Uterus (tissue), 4 donors: ENCODE results near the gene ACY1. TPM values are rescaled to one million over a fixed set of nuclear protein-coding genes. Genes with fewer than 3 reads are reported as not detected.

Source experiments
- DNase-seq, 2 donors: peaks; one replicate each; pipeline ENCODE4 v3.0.0-alpha.2; 2019 to 2020
- H3K27ac ChIP-seq, 2 donors: fragments of 200-600 bp; sonication (generic); 1 replicate in 1 of 2; 2 replicates in 1 of 2; pipeline ENCODE4 v1.5.1; 2016 to 2018
- H3K27me3 ChIP-seq, 2 donors: fragments of 200-600 bp; sonication (generic); one replicate each; pipeline ENCODE4 v1.5.1; 2018 to 2019; ENCODE audit warnings: control low read depth in 1 of 2
- H3K36me3 ChIP-seq, 2 donors: fragments of 200-600 bp; sonication (generic); one replicate each; pipeline ENCODE4 v1.5.1; 2019; ENCODE audit warnings: control low read depth in 1 of 2
- H3K4me1 ChIP-seq, 2 donors: fragments of 200-600 bp; sonication (generic); one replicate each; pipeline ENCODE4 v1.5.1; 2018 to 2019; ENCODE audit warnings: control low read depth in 1 of 2
- H3K4me3 ChIP-seq, 2 donors: fragments of 200-600 bp; sonication (generic); 1 replicate in 1 of 2; 2 replicates in 1 of 2; pipeline ENCODE4 v1.5.1; 2018 to 2019; ENCODE audit warnings: mild to moderate bottlenecking in 1 of 2
- H3K9me3 ChIP-seq, 2 donors: fragments of 200-600 bp; sonication (generic); one replicate each; pipeline ENCODE4 v1.5.1; 2019; ENCODE audit warnings: control low read depth in 1 of 2
- POLR2A ChIP-seq, 2 donors: fragments of 450-650 bp; IDR thresholded peaks; one replicate each; pipeline ENCODE4 v1.6.1; 2016; ENCODE audit warnings: antibody characterized with exemption in 2 of 2, mild to moderate bottlenecking in 1 of 2, moderate library complexity in 1 of 2
- intact Hi-C: fragments of 100-400 bp; cut with DNase I; formaldehyde crosslinking; loops from one replicate; pipeline ENCODE4 v1.15.1; 2023; ENCODE audit warnings: low total_unique reads
- total RNA-seq, 4 donors: library from RNA; depleted of rRNA in 3 of 4; stranded (reverse); fragments of >200 nt in 3 of 4; gene quantifications; one replicate each; pipeline versions ENCODE4 v1.1.0 to v1.2.4, GENCODE V29; 2014 to 2023
- TF ChIP-seq, protein P1 (sequence below), 4 experiments: fragments of 200-600 bp in 2 of 4; fragments of 450-650 bp in 2 of 4; sonication (generic) in 2 of 4; IDR thresholded peaks; one replicate each; pipeline ENCODE4 v1.5.1; 2016 to 2019; ENCODE audit warnings: antibody characterized with exemption in 4 of 4, mild to moderate bottlenecking in 2 of 4, moderate library complexity in 1 of 4
- donor health status: DM: yes; HTN: yes; CAD: no.

The ACY1 gene
- total RNA-seq, 4 donors from 2014 or later, result 1.3 to 19.0 (median 12.4) TPM; not detected in 1

DNA sequence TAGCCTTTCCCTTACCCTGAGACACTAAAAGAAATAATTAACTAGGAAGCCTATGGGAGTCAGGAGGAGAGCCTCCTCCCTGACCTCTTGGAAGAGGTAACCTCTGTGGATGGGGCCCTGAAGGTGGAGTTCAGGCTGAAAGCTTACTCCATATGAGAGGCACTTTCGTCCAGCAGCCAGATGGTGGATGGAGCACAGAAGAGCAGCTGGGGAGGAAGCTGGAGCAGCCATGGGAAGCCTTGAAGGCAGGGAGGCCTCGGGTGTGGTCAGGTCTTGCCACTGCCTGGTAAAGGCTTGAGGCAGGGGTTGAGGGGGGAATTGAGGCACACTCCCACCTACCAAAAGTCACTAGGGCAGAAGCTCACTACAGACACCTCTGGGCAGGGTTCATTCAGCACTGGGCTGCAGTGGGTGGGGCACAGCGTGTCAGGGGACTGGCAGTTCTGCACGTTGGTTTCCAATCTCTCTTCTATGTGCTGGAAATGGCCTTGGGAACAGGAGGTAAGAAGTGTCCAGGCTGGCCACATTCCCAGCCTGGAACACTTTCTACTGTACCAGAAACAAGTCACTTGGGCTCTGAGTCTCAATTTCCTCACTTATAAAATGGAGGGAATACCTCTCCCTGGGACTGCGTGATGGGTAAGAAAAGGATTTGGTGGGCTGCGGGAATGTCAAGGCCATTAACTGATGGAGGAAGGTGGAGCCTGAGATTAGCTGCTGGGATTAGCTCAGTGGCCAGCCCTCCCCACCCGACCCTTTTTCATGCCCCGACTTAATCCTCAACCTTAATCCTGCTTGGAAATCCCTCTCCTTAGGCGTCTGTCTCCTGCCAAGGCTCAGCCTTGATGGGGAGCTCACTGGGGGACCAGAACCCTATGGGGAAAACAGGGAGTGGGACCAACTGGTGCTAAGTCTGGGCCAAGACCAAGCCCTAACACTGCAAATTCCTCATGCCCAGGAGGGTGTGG, 21.4 kb upstream of the ACY1 start:
- Histone ChIP-seq H3K4me1 (peaks cover 0 to 10% of the 10 kb centered on the region in 2 donors), H3K27ac (no peak overlapping the region), H3K9me3 (no peaks in the 10 kb centered on the region), H3K36me3 (no peaks in the 10 kb centered on the region), H3K27me3 (no peaks in the 10 kb centered on the region), H3K4me3 (no peak overlapping the region)
- intact Hi-C loops, result no loop called here
- TF ChIP-seq, protein P1, sequence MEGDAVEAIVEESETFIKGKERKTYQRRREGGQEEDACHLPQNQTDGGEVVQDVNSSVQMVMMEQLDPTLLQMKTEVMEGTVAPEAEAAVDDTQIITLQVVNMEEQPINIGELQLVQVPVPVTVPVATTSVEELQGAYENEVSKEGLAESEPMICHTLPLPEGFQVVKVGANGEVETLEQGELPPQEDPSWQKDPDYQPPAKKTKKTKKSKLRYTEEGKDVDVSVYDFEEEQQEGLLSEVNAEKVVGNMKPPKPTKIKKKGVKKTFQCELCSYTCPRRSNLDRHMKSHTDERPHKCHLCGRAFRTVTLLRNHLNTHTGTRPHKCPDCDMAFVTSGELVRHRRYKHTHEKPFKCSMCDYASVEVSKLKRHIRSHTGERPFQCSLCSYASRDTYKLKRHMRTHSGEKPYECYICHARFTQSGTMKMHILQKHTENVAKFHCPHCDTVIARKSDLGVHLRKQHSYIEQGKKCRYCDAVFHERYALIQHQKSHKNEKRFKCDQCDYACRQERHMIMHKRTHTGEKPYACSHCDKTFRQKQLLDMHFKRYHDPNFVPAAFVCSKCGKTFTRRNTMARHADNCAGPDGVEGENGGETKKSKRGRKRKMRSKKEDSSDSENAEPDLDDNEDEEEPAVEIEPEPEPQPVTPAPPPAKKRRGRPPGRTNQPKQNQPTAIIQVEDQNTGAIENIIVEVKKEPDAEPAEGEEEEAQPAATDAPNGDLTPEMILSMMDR (IDR thresholded peaks at IDR 0.05), result no peak
- TF ChIP-seq POLR2A (IDR thresholded peaks at IDR 0.05), result no peak
- DNase-seq, result no peak

DNA sequence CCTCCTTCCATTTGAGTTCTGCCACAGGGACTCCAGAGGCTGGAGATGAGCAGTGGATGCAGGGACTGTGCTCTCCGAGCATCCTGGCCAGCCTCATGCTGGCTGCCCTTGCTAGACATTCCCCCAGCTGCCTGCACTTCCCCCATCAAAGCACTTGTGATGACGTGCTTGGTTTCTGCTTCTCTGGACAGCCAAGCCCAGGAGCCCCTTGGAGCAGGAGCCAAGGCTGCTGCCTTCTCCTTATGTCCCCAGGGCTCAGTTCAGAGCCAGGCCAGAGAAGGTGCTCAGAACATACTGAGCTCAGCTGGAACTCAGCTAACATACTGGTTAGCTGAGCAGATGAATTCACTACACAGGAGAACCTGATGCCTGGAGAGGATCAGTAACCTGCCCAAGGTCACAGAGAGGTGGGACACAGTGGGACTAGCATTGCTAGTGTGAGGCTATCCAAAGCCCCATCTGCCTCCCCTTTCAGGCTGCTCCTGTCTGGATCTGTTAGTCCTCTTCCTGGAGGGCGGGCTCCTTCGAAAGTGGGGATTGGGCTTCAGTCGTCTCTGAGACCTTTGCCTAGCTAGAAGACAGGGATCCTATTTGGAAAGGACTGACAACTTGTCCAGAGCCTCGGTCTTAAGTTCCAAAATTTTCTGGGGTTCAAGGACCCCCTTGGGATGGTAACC, 20.3 kb upstream of the ACY1 start:
- Histone ChIP-seq H3K4me3 (no peak overlapping the region), H3K27me3 (no peaks in the 10 kb centered on the region), H3K9me3 (no peaks in the 10 kb centered on the region), H3K4me1 (peaks cover 0 to 10% of the 10 kb centered on the region in 2 donors), H3K36me3 (no peaks in the 10 kb centered on the region), H3K27ac (no peak overlapping the region)
- intact Hi-C loops, result no loop called here
- TF ChIP-seq POLR2A (IDR thresholded peaks at IDR 0.05), result no peak
- TF ChIP-seq, protein P1 (IDR thresholded peaks at IDR 0.05), result no peak
- DNase-seq, result no peak

DNA sequence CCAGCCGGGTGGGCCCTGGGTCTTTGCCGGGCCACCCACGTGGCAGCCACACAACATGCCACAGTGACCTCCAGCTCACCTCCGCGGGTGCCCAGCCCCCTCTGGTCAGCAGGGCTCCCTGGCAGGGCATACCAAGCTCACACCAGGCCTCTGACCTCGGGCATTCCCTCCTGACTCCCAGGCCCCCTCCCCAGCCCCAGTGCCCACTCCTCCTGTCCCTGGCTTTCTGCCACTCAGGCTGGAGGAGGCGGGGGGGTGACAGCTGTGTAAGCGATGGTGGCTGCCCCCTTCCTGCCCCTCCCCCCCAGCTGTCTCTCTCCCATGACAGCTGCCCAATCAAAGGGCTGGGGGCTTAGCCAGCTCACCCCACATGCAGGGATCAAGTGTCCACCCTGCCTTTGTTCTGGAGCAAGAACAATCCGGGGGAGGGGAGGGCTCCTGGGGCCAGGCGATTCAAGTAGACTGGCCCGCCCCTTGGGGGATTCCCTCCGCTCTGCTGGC, 19.3 kb upstream of the ACY1 start:
- no peak for TF ChIP-seq POLR2A (IDR thresholded peaks at IDR 0.05)
- TF ChIP-seq, protein P1 (IDR thresholded peaks at IDR 0.05), result no peak
- H3K9me3 ChIP-seq, result no peaks in the 10 kb centered on the region
- no peaks in the 10 kb centered on the region for H3K27me3 ChIP-seq
- H3K36me3 ChIP-seq, result no peaks in the 10 kb centered on the region
- no peak overlapping the region for H3K4me3 ChIP-seq
- H3K4me1 ChIP-seq, result peaks cover 0 to 15% of the 10 kb centered on the region in 2 donors
- no peak overlapping the region for H3K27ac ChIP-seq
- no peak for DNase-seq
- intact Hi-C loops, result no loop called here

DNA sequence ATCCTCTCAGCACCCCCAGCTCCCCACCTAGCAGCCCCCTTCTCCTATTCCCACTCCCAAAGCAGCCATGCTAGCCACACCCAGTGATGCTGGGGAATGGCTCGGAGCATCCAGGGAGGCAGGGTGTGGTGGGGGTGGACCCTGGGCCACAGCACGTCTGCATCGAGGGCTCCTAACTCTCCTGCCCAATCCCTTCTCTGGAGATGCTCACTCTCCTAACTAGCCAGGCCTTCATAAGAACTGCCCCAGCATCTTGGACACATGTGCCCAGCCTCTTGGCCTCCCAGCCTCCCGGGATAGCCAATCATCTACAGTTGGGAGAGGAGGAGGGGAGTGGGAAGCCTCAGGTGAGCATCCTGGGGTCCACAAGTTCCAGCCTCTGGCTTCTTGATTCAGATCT, 18.8 kb upstream of the ACY1 start:
- Histone ChIP-seq H3K4me1 (peaks cover 0 to 15% of the 10 kb centered on the region in 2 donors), H3K9me3 (no peaks in the 10 kb centered on the region), H3K27ac (no peak overlapping the region), H3K27me3 (no peaks in the 10 kb centered on the region), H3K4me3 (no peak overlapping the region), H3K36me3 (no peaks in the 10 kb centered on the region)
- intact Hi-C loops, result no loop called here
- TF ChIP-seq, protein P1 (IDR thresholded peaks at IDR 0.05), result no peak
- TF ChIP-seq POLR2A (IDR thresholded peaks at IDR 0.05), result no peak
- DNase-seq, result no peak

DNA sequence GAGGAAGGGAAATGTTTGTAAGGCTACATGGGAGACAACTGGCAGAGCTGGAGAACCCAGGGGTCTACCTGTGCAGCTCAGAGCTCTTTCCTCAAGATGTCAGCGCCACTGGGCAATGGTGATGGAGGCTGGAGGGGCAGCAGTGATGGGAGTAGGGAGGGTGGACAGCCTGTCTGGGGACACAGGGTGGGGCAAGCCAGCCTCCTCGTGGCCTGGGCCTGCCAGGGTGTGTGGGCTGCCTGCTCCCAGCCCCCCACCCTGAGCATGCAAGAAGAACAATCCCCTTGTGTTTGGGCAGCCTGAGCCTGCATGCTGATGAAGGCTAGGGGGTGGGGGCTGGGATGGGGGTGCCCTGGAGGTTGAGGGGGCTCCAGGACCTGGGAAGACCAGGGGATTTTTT, 17.3 kb upstream of the ACY1 start:
- no peaks in the 10 kb centered on the region for H3K27me3 ChIP-seq
- no peak overlapping the region for H3K4me3 ChIP-seq
- TF ChIP-seq, protein P1 (IDR thresholded peaks at IDR 0.05), result no peak
- TF ChIP-seq POLR2A (IDR thresholded peaks at IDR 0.05), result no peak
- intact Hi-C loops, result no loop called here
- no peaks in the 10 kb centered on the region for H3K9me3 ChIP-seq
- H3K27ac ChIP-seq, result peak overlapping the region; percentile 89 to 94
- DNase-seq, result no peak
- H3K4me1 ChIP-seq, result peaks cover 0 to 15% of the 10 kb centered on the region in 2 donors
- H3K36me3 ChIP-seq, result no peaks in the 10 kb centered on the region
